ENCODE results near the gene GPR55.
A peak's percentile ranks its signal among the peaks of the same experiment; 100 is the strongest.

The GPR55 gene

GRCh38 chr2:230902180-230902899 is 22.7 kb downstream of the GPR55 start:
- no peak overlapping the region for H3K4me3 ChIP-seq (ENCODE audit: low read depth, low read length)
- DNase-seq (ENCODE audit: low read depth) = peak; percentile 86
- TF ChIP-seq CTCF (conservative IDR thresholded peaks at IDR 0.05; ENCODE audit: low read depth, low read length) = peak; percentile 97

DNA sequence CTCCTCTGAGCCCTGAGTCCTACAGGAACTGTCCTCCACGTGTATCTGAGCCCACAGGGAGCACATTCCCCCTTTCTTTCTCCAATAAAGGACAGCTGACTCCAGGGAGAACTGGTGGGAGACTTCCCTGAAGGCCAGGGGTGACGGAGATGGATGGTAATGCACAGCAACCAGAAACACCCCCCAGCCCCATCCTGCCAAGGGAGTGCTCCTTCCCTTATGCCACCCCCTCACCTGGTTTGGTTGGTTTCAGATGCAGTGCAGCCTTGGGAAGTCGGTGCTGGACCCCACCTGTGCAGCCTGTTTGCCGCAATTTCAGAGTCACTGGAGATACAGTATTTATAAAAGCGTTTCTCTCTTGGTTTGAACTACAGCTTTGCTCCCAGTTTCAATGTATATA is 24.0 kb downstream of the GPR55 start:
- DNase-seq (ENCODE audit: low read depth) = no peak
- no peak for TF ChIP-seq CTCF (conservative IDR thresholded peaks at IDR 0.05; ENCODE audit: low read depth, low read length)
- H3K4me3 ChIP-seq (ENCODE audit: low read depth, low read length) = no peak overlapping the region

DNA sequence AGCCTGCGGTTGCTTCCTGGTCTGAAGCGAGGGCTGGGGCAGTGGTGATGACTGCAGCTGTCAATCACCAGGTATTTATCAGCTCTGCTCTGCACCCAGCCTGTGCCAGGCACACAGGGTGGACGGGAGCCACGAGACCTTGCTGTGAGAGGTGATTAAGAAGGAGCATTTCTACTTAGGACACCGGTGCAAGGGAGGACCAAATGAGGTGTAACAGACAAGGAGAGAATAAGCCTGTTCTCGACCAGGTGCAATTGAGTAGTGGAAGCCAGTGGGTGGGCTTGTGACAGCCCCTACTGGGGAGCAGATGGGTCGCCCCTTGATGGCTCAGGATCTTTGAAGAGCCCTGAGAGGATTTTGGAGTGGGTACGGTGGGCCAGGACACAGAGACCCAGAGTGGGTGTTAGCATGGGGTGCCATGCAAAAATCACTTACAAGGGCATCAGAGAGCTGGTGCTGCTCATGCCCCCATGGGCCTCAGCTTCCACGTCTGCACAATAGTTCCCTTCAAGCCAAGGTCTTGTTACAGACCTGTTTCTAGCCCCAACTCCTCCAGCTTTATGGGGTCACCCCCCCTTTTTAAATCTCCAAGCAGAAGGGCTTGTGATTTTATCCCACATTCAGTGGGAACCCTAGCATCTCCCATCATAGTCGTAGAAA is 24.6 kb downstream of the GPR55 start:
- H3K4me3 ChIP-seq (ENCODE audit: low read depth, low read length) = no peak overlapping the region
- no peak for TF ChIP-seq CTCF (conservative IDR thresholded peaks at IDR 0.05; ENCODE audit: low read depth, low read length)
- no peak for DNase-seq (ENCODE audit: low read depth)

DNA sequence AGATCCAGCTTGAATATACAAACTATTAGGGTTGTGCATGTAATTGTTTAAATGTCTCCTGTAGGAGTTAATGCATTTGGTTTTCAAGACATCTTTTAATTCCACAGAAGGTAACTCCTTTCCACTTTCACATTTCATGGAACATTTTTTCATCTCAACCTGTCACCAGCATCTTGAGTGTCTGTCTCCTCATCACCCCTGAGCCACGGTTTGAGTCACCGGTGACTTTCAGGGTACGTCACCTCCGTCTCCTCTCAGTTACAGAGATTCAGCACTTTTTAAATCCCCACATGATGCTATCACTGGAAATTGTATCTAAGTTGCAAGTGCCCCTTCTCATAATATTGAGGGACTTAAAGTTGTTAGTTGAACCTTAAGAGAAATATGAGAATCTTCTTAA is 25.3 kb downstream of the GPR55 start:
- H3K4me3 ChIP-seq (ENCODE audit: low read depth, low read length) = no peak overlapping the region
- DNase-seq (ENCODE audit: low read depth) = no peak
- TF ChIP-seq CTCF (conservative IDR thresholded peaks at IDR 0.05; ENCODE audit: low read depth, low read length) = no peak

DNA sequence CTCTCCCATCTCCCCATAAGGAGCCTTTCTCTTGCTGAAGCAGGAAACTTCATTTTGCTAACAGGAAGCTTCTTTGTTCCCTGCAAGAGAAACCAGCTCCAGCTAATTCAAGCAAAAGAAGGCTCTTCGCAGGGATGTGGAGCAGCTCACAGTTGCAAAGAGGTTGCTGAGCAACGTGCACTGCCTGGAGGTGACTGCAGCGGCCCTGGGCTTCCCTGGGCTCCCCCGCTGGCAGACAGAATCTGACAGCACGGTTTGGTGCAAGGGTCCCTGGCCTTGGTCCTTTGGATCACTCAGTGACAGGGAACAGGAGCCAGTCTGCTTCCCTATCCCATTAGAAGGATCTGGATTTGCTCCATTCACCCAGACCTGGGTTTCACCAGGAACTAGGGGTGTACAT is 25.8 kb downstream of the GPR55 start:
- no peak for DNase-seq (ENCODE audit: low read depth)
- no peak for TF ChIP-seq CTCF (conservative IDR thresholded peaks at IDR 0.05; ENCODE audit: low read depth, low read length)
- H3K4me3 ChIP-seq (ENCODE audit: low read depth, low read length) = no peak overlapping the region

GRCh38 chr2:230898713-230899091 is 26.3 kb downstream of the GPR55 start:
- no peak overlapping the region for H3K4me3 ChIP-seq (ENCODE audit: low read depth, low read length)
- TF ChIP-seq CTCF (conservative IDR thresholded peaks at IDR 0.05; ENCODE audit: low read depth, low read length) = no peak
- DNase-seq (ENCODE audit: low read depth) = no peak
